ENCODE results near the gene OGFR.

Gene OGFR, protein sequence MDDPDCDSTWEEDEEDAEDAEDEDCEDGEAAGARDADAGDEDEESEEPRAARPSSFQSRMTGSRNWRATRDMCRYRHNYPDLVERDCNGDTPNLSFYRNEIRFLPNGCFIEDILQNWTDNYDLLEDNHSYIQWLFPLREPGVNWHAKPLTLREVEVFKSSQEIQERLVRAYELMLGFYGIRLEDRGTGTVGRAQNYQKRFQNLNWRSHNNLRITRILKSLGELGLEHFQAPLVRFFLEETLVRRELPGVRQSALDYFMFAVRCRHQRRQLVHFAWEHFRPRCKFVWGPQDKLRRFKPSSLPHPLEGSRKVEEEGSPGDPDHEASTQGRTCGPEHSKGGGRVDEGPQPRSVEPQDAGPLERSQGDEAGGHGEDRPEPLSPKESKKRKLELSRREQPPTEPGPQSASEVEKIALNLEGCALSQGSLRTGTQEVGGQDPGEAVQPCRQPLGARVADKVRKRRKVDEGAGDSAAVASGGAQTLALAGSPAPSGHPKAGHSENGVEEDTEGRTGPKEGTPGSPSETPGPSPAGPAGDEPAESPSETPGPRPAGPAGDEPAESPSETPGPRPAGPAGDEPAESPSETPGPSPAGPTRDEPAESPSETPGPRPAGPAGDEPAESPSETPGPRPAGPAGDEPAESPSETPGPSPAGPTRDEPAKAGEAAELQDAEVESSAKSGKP

DNA sequence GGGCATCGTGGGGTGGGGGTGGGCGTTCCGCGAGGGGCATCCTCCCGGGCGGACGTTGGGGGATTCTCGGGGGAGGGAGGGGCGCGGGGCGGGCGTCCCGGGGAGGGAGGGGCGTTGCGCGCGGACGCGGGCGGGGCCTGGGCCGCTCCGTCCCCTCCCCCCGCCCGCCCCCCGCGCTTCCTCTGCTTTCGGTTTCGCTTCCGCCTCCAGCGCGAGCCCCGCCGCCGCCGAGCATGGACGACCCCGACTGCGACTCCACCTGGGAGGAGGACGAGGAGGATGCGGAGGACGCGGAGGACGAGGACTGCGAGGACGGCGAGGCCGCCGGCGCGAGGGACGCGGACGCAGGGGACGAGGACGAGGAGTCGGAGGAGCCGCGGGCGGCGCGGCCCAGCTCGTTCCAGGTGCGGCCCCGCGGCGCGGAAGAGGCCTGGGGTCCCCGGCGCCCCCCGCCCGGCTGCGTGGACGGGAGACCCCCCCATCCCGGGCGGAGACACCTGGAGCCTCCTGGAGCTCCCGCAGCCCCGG is at the start of gene OGFR:
Gene OGFR (plus strand): TSS at position 209 of the 528 bp plus-strand sequence. CDS start 25 bp downstream, at position 234.
- peak; percentile 94 for DNase-seq

- no peak for DNase-seq
Observed at GRCh38 chr20:62754991-62755356, 49.7 kb upstream of the OGFR start.

- no peak for DNase-seq
Observed at GRCh38 chr20:62755817-62756724, 48.6 kb upstream of the OGFR start.

DNA sequence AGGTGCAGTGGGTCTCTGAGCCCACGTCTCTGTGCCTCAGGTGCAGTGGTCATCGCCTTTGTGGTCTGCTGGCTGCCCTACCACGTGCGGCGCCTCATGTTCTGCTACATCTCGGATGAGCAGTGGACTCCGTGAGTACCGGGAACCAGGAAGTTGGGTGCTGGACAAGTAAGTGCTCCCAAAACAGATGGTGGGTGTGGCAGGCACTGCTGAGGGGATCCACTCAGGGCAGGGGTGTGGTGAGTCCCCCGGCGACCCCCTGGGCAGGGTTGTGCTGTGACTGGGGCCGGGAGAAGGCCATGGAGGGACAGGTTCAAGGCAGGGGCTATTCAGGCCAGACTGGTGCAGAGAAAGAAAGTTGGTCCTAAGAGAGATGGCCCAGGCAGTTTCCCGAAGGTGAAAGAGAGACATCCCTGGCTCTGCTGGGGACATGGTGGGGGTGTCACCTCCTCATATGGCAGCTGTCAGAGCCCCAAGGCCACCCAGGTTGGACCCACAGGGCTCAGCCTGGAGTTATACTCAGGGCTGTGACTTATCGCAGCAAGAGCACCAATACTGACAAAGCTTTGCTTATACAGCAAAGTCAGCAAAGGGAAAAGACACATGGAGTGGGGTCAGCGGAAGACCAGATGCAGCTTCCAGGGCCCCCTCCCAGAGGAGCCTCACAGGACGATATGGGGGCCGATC is 46.3 kb upstream of the OGFR start:
- DNase-seq, result no peak

DNA sequence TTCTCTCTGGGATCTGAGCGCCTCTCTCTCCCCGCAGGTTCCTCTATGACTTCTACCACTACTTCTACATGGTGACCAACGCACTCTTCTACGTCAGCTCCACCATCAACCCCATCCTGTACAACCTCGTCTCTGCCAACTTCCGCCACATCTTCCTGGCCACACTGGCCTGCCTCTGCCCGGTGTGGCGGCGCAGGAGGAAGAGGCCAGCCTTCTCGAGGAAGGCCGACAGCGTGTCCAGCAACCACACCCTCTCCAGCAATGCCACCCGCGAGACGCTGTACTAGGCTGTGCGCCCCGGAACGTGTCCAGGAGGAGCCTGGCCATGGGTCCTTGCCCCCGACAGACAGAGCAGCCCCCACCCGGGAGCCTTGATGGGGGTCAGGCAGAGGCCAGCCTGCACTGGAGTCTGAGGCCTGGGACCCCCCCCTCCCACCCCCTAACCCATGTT is 44.6 kb upstream of the OGFR start:
- DNase-seq, result no peak

GRCh38 chr20:62760471-62760855 is 44.2 kb upstream of the OGFR start:
- no peak for DNase-seq

GRCh38 chr20:62760856-62761758 is 43.5 kb upstream of the OGFR start:
- DNase-seq, result no peak

DNA sequence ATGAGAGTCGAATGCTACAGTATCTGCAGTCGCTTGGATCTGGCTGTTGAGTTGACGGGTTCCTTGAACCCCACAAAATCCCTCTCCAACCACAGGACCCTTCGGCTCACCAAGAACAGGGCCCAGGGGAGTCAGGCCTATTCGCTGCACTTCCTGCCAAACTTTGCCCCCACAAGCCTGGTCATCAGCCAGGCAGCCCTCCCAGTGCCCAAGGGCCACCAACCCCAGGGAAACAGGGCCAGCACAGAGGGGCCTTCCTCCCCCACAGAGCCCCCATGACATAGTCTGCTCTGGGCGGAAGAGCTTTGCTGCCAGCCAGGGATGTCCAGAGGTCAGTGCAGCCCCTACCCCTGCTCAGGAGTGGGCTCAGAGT is 42.9 kb upstream of the OGFR start:
- DNase-seq, result no peak

DNA sequence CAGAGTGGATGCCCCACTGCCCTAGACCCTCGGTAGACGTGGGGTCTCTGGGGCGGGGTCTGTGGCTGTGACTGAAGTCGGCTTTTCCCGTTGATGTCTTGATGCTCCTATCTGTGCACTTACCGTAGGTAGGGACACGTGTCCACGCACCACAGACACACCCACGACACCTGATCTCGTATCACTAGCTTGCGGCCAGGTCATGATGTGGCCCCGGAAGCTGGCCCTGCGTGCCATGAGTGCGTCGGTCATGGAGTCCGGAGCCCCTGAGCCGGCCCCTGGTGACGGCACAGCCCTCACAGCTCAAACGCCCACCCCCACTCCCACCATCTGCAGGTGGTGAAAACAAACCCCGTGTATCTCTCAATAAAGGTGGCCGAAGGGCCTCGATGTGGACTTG is 42.3 kb upstream of the OGFR start:
- no peak for DNase-seq

GRCh38 chr20:62762801-62763368 is 41.8 kb upstream of the OGFR start:
- DNase-seq, result no peak

DNA sequence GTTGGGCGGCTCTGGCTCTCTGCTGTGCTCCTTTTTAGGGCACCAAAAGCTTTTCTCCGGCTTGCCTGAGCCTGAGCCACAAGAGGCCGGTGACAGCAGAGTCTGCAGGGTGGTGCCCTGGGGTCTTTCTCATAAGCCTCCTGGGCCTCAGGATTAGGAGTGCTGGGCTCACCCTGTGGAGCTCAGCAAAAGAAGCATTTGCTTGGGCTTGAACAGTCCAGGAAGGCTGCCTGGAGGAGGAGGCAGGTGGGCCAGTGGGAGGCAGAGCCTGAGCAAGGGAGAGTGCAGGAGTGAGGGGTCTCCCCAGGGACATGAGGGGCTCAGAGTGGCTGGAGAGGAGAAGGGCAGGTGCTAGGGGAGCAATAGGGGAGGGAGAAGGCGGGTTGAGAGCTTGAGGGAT is 41.2 kb upstream of the OGFR start:
- DNase-seq, result no peak

- no peak for DNase-seq
Observed at GRCh38 chr20:62764156-62764935, 40.3 kb upstream of the OGFR start.

DNA sequence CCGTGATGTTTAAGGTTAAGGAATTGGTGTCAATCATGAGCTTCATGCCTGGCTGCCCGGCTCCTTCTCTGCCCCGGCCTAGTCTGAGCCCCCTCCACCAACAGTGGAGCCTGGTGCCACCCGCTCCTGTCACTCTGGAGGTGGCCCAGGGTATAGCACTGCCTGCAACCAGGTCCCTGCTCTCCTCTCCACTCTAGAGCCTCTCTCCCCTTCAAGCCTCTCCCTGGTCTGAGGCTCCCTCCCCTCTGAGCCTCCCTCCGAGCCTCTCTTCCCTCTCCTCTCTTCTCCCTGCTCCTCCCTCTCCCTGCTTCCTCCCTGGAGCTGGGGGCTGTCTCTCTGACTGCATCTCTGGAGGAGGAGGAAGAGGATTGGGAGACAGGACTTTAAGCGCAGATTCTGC is 39.6 kb upstream of the OGFR start:
- DNase-seq, result no peak

DNA sequence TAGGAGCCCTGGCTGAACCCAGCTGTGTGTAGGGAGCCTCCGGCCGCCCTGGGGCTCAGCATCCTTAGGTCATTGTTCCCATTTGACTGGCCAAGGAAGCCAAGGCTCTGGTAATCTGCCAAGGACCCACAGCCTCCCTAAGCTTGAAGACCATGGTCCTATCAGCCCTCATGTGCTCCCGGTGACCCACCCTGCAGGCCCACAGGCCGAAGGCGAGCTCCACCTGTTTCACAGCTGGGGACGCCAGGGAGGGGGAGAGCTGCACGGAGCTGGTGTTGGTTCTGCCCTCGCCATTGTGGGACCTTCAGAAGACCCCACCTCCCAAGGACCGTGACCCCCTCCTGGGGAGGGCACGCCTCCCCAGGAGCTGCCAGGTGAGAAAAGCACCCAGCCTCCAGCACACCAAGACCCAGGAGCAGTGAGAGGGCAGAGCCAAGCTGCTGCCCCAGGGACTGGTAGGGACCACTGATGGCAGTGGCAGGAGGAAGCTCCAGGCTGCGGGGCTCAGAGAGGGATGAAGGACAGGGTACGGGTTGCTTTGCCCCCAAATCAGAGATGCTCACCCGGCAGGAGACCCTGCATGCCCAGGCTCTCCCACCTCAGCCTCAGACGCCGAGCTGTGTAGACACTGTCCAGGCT is 39.1 kb upstream of the OGFR start:
- DNase-seq, result no peak

- no peak for DNase-seq
Observed at GRCh38 chr20:62766071-62766450, 38.6 kb upstream of the OGFR start.

- no peak for DNase-seq
Observed at GRCh38 chr20:62766716-62767115, 37.9 kb upstream of the OGFR start.

GRCh38 chr20:62768234-62768546 is 36.4 kb upstream of the OGFR start:
- DNase-seq, result no peak

- DNase-seq, result no peak
Observed at GRCh38 chr20:62768551-62769287, 35.9 kb upstream of the OGFR start.

- no peak for DNase-seq
Observed at GRCh38 chr20:62769346-62770071, 35.1 kb upstream of the OGFR start.
